NCI-H2029 treated with DMSO at 0.1 percent for 48 hours (cell line): ENCODE results near the gene NAGS.
A peak's percentile ranks its signal among the peaks of the same experiment; 100 is the strongest.
"Not testable (repeated sequence)": the region's sequence is repeated elsewhere in the genome, so short reads cannot be mapped to it uniquely, and the experiment has no call there.

Experiments used
- DNase-seq: peaks from one replicate; lab custom pipeline; 2025; lab: John Stamatoyannopoulos, UW

Gene NAGS

DNA sequence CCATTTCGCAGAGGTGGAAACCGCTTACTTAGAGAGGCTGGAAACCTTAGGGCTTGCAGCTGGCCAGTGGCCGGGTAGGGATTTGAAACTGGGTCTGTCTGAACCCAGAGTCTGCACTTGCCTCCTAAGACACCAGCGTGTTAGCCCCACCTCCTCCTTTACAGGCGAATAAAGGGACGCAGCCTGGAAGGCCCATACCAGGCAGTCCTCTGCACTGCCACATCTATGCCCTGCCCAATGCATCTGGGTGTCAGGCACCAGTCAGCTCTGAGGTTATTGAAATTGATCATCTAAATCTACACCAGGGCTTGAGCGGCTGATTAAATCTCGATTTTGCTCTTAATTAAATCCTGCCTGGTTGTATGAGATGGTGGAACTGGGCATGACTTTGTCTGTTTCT is 19.9 kb upstream of the NAGS start:
- no peak for DNase-seq

GRCh38 chr17:43986225-43986981 is 18.0 kb upstream of the NAGS start:
- no peak for DNase-seq

- no peak for DNase-seq
Observed at GRCh38 chr17:43987131-43988021, 17.0 kb upstream of the NAGS start.

DNA sequence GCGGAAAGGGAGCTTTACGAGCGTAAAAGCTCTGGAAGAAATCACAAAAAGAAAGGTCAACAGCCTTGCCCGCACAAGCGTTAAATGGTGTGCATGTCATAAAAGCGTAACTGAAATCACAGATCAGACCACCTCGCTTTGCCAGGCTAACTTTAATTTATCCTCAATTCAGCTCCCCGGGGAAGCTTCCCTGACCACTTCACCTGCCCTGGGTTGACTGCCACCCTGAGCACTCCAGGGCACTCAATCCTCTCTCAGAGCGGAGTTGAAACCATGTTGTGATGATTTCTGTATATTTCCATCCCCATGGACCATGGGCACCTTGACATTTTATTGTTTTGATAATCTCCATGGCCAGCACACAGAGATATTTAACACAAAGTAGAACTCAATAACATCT is 16.1 kb upstream of the NAGS start:
- DNase-seq: no peak

DNA sequence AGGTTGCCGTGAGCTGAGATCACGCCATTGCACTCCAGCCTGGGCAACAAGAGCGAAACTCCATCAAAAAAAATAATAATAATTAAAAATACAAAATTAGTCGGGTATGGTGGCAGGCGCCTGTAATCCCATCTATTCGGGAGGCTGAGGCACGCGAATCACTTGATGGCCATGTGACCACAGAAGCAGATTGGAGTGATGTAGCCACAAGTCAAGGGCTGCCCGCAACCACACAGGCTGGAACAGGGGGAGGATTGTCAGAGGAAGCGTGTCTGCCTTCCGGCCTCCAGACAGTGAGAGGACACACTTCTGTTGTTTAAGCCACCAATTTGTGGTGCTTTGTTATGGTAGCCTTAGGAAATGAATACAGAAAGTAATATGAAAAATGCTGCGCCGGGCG is 11.8 kb upstream of the NAGS start:
- no peak for DNase-seq

GRCh38 chr17:43994272-43995149 is 9.9 kb upstream of the NAGS start:
- DNase-seq: no peak

DNA sequence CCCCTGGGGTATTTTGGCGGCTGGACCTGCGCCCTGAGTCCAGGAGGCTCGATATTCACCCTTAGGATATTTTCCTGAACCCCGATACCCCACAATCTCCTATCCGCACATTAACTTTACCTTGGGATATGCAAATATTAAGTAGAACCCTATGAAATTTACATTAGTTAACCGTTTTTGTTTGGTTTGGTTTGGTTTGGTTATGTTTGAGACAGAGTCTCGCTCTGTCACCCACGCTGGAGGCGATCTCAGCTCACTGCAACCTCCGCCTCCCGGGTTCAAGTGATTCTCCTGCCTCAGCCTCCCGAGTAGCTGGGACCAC is 9.3 kb upstream of the NAGS start:
- no peak for DNase-seq

- DNase-seq: not testable (repeated sequence)
Observed at GRCh38 chr17:43997180-43997579, 7.2 kb upstream of the NAGS start.

DNA sequence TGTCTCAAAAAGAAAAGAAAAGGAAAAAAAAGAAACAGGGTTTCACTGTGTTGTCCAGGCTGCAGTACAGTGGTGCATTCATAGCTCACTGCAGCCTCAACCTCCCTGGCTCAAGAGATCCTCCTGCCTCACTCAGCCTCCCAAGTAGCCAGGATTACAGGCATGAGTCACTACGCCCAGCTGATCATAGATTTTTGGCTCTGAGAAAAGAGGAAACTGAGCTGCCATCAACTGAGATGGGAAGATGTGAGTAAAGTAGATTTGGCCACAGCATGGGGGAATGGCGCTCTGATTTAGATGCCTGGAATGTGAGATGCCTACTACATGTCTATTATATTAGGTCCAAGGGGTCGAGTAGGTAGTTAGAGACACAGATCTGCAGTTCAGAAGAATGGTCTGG is 5.9 kb upstream of the NAGS start:
- DNase-seq: no peak

DNA sequence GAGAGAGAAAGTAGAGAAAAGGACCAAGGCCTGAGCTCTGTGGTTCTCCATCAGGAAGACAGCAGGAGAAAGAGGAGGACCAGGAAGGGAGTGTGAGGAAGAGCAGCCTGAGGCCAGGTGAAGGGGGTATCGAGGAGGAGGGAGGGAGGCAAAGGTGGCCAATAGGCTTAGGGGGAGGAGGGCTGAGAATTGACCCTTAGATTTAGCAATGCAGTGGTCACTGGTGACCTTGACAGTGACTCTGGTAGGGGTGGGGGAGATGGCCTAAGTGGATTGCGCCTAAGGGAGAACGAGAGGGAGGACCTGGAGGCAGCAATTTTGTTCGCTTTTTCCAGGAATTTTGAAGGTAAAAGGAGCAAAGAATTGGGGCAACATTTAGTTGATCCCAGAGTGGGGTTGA is 5.4 kb upstream of the NAGS start:
- no peak for DNase-seq

DNA sequence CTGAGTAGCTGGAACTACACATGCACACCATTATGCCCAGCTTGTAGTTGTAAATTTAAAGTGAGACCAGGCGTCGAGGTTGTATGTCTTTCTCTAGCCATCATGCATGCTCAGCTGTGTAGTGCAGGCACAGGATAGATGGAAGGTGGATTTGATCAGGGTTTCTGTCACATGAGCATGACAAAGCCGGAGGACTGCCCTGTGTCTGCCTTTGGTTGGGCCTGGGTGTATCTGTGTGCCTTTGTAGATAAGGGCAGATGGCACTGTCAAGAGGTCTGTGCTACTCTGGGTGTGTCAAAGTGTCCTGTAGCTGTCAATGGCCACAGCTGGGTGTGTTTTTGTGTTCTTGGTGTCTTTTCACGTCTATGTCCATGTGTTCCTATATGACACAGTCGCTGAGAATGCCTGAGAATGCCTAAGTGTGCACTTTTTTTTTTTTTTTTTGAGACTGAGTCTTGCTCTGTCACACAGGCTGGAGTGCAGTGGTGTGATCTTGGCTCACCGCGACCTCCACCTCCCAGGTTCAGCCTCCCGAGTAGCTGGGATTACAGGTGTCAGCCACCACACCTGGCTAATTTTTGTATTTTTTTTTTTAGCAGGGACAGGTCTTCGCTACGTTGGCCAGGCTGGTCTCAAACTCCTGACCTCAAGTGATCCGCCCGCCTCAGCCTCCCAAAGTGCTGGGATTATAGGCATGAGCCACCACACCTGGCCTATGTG is 4.1 kb upstream of the NAGS start:
- DNase-seq: no peak

DNA sequence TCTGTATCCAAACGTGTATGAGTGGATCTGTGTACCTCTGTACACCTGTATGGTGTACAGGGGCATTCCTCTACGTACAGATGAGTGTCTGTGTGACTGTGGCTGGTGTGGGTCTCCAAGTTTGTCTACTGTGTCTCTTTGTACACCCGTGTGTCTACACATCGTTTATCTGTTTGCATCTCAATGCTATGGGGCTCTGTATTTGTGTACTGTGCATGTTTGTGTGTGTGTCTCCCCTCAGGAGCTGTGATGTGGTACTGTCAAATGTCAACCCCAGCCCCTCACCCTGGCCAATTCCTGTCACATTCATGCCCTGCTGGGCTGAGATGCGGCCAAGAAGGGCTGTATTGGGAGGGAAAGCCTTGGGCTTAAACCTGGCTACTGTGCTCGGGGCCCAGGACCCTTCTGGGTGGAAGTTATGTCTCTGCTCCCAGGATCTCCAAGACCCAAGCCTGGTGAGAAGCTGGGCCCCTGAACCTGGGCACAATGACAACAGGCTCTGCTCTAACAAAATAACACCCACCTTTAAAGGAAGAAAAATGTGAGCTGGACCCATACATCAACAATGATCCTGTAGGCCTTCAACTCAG is 3.5 kb upstream of the NAGS start:
- DNase-seq: no peak

DNA sequence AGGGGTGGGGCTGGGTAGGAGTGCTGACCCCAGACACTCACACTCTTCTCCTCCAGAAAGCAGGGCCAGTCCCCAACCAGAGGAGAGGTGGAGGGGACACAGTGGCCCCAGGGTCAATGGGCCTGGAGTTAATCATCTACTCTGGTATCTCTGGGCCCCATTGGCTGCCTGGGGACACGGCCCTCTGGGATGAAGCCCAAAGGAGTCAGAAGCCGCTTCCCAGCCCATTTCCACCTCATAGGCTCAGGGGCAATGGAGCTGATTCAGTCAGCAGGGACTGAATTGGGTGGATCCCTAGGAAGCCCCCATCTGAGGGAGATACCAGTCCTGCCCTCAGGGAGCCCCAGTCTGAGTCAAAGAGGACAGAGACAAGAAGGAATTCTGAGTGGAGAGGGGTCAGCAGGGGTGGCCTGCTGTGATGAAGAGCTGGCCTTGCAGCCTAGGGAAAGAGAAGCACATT is 2.9 kb upstream of the NAGS start:
- DNase-seq: no peak

GRCh38 chr17:44002141-44002848 is 2.1 kb upstream of the NAGS start:
- no peak for DNase-seq

GRCh38 chr17:44004761-44005526 is 522 bp downstream of the NAGS start:
- no peak for DNase-seq

DNA sequence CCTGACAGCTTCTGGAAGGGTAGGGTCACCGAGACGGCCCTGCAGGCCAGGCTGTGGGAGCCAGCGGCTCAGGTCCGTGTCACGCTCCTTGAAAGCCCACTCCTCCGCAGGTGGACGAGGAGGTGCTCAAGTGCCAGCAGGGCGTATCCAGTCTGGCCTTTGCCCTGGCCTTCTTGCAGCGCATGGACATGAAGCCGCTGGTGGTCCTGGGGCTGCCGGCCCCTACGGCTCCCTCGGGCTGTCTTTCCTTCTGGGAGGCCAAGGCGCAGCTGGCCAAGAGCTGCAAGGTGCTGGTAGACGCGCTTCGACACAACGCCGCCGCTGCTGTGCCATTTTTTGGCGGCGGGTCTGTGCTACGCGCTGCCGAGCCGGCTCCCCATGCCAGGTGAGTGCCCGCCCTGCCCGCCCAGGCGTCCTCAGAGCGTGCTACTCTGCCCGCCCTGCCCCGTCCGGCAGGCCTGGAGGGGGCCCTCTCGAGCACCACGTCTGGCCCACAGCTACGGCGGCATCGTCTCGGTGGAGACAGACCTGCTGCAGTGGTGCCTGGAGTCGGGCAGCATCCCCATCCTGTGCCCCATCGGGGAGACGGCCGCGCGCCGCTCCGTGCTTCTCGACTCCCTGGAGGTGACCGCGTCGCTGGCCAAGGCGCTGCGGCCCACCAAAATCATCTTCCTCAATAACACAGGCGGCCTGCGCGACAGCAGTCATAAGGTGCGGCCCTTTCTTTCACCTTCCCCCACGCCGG is 1.3 kb downstream of the NAGS start:
- DNase-seq: no peak

DNA sequence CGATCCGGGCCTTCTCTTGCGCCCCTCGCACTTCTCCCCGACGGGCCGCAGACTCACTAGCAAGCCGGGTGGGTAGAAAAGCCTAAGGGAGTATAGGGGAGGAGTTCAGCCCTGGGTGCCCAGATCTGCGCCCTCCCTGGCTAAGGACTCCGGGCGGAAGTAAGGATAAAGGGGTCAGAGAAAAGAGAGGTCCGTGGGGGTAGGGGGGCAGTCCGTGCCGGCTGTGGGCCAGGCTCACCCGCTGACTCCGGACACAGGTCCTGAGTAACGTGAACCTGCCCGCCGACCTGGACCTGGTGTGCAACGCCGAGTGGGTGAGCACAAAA is 1.8 kb downstream of the NAGS start:
- no peak for DNase-seq

GRCh38 chr17:44006598-44007345 is 2.4 kb downstream of the NAGS start:
- peak; percentile 71 for DNase-seq
